ENCODE data around the gene IMMP2L. TPM values are rescaled to one million over a fixed set of nuclear protein-coding genes. Genes with fewer than 3 reads are reported as not detected.
"Not testable (repeated sequence)": the region's sequence is repeated elsewhere in the genome, so short reads cannot be mapped to it uniquely, and the experiment has no call there.

The IMMP2L gene
- total RNA-seq, 4 donors from 2014 or later: 12.4 to 31.7 (median 22.8) TPM

DNA sequence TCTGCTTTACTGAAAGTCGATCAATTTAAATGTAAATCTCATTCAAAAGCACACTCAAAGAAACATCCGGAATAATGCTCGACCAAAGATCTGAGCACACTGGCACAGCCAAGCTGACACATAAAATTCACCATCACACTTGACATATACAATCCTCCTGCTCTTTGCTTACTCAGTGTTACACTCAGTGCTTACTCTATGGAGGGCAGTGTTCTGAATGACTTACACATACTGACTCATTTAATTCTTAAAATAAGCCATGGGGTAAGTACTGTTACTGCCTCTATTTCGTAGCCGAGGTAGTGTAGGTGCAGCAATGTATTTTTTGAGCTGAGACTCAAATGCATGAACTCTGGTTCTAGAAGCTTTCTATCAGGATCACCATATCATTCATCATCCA is 892.9 kb downstream of the IMMP2L start:
- TF ChIP-seq CTCF (IDR thresholded peaks at IDR 0.05): no peak
- ATAC-seq (ENCODE audit: low FRiP score) (no peak), DNase-seq (ENCODE audit: low spot score) (no peak)

- DNase-seq (ENCODE audit: low spot score): no peak
- no peak for ATAC-seq (ENCODE audit: low FRiP score)
- no peak for TF ChIP-seq CTCF (IDR thresholded peaks at IDR 0.05)
Observed at GRCh38 chr7:110664803-110665202, 897.5 kb downstream of the IMMP2L start.

DNA sequence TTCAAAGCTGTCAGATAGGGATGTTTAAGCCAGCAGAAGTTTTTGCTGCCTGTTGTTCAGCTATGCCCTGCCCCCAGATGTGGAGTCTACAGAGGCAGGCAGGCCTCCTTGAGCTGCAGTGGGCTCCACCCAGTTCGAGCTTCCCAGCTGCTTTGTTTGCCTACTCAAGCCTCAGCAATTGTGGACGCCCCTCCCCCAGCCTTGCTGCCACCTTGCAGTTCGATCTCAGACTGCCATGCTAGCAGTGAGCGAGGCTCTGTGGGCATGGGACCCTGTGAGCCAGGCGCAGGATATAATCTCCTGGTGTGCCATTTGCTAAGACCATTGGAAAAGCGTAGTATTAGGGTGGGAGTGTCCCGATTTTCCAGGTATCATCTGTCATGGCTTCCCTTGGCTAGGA is 901.7 kb downstream of the IMMP2L start:
- DNase-seq (ENCODE audit: low spot score); ATAC-seq (ENCODE audit: low FRiP score): not testable (repeated sequence)

- ATAC-seq (ENCODE audit: low FRiP score) (no peak), DNase-seq (ENCODE audit: low spot score) (no peak)
- TF ChIP-seq CTCF (IDR thresholded peaks at IDR 0.05): no peak
Observed at GRCh38 chr7:110650328-110650727, 912.0 kb downstream of the IMMP2L start.

DNA sequence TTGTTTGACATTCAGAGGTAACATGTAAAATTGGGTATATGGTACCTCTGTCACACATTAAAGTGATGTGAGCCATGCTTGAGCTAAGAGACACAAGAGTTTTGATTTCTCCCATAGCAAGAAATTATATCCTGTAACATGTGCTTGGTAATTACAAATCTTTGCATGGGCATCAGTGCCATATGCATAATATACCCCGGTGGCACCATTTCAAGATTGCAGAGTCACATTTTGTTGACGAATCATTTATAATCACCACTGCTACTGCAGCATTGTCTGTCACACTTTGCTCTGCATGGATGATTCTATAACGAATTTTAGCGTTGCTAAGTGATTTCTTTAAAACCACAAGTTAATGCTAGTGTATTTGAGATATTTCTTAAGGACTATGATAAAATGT is 915.0 kb downstream of the IMMP2L start:
- TF ChIP-seq CTCF (IDR thresholded peaks at IDR 0.05): no peak
- DNase-seq (ENCODE audit: low spot score) (no peak), ATAC-seq (ENCODE audit: low FRiP score) (no peak)

DNA sequence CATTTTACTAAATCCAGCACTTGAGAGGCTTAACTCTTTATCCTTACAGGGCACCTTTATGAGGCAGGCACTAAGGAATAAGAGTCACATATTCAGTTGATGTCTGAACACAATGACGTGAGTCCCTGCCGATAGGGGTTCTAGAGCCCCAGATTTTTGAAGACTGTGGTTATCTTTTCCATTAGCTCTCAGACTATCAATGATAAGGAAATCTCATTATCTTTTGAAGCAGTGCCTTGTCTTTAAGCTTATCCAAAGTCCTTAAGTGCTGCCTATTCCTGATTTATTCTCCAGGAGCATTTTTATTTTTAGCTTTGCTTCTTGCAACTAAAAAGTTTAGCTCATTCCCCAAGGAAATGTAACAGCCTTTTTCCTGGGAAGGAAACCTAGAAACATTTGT is 915.5 kb downstream of the IMMP2L start:
- DNase-seq (ENCODE audit: low spot score) (no peak), ATAC-seq (ENCODE audit: low FRiP score) (no peak)
- TF ChIP-seq CTCF (IDR thresholded peaks at IDR 0.05): no peak

GRCh38 chr7:110645616-110646015 is 916.7 kb downstream of the IMMP2L start:
- no peak for TF ChIP-seq CTCF (IDR thresholded peaks at IDR 0.05)
- ATAC-seq (ENCODE audit: low FRiP score): no peak

DNA sequence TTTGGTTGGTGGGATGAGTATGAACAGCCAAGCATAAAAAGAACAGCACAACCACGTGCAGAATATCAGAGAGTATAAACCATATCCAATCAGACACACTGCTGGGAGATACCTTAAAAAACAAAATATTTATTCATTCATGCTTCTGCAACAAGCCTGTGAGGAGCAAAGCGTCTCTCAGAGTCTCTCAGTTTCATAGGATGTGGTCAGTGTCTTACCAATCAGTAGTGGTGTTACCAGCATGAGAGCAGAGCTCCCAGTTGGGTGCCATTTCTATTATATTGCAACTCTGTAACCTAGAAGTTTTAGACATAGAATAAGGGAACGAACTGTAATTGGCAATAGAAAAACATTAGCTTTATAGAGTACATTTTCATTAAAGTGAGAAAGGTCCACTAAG is 917.2 kb downstream of the IMMP2L start:
- ATAC-seq (ENCODE audit: low FRiP score): no peak
- DNase-seq (ENCODE audit: low spot score): no peak
- TF ChIP-seq CTCF (IDR thresholded peaks at IDR 0.05): no peak

More at GRCh38 chr7:110645616-110646015, 916.7 kb downstream of the IMMP2L start:
- DNase-seq (ENCODE audit: low spot score): no peak
